A673 (cell line): ENCODE results near the gene ATG9A. TPM values are rescaled to one million over a fixed set of nuclear protein-coding genes. Genes with fewer than 3 reads are reported as not detected.

ENCODE experiments used
- BruUV-seq: library from RNA; stranded (reverse); fragments of 400-500 nt; replicated peaks from 2 replicates; lab custom pipeline; 2021; lab: Mats Ljungman, UMichigan
- CTCF ChIA-PET: fragments of 300-600 bp; sonication (Branson Sonifier 250); formaldehyde crosslinking; loops from one replicate; lab custom pipeline; 2022; ENCODE audit warnings: antibody characterized with exemption; lab: Charles Lee
- POLR2A ChIA-PET: fragments of 300-600 bp; sonication (Branson Sonifier 250); formaldehyde crosslinking; loops from one replicate; lab custom pipeline; 2022; ENCODE audit warnings: antibody characterized with exemption; ENCODE audit not compliant: low non-redundant PET; lab: Charles Lee
- DNase-seq: peaks from one replicate; pipeline ENCODE4 v3.0.0-alpha.2; 2015; ENCODE audit warnings: low spot score
- H3K27ac ChIP-seq: fragments of 200-600 bp; sonication (generic); 2 replicates; pipeline ENCODE4 v1.5.1; 2016; ENCODE audit warnings: mixed run types, low read depth, mild to moderate bottlenecking, mixed read lengths, antibody characterized with exemption, low read length; ENCODE audit not compliant: poor library complexity, severe bottlenecking
- H3K27me3 ChIP-seq: fragments of 200-600 bp; sonication (generic); replicated peaks from 2 replicates; pipeline ENCODE4 v1.6.1; 2017; ENCODE audit warnings: mixed run types, low read depth, mild to moderate bottlenecking, mixed read lengths, antibody characterized with exemption, low read length; ENCODE audit not compliant: insufficient read depth, poor library complexity
- H3K36me3 ChIP-seq: fragments of 200-600 bp; sonication (generic); 2 replicates; pipeline ENCODE4 v1.6.1; 2016; ENCODE audit warnings: mixed run types, mild to moderate bottlenecking, mixed read lengths, antibody characterized with exemption, low read length; ENCODE audit not compliant: insufficient read depth, poor library complexity, severe bottlenecking
- H3K4me1 ChIP-seq: fragments of 200-600 bp; sonication (generic); 2 replicates; pipeline ENCODE4 v1.6.1; 2017; ENCODE audit warnings: mixed run types, mild to moderate bottlenecking, mixed read lengths, antibody characterized with exemption, low read length; ENCODE audit not compliant: insufficient read depth, poor library complexity, severe bottlenecking
- H3K4me3 ChIP-seq: fragments of 200-600 bp; sonication (generic); 2 replicates; pipeline ENCODE4 v1.5.1; 2016; ENCODE audit warnings: low read depth, mixed run types, mild to moderate bottlenecking, mixed read lengths, low read length; ENCODE audit not compliant: poor library complexity, severe bottlenecking
- H3K9me3 ChIP-seq: fragments of 200-600 bp; sonication (generic); 2 replicates; pipeline ENCODE4 v1.6.1; 2016; ENCODE audit warnings: mixed run types, low read depth, mild to moderate bottlenecking, mixed read lengths, antibody characterized with exemption, low read length; ENCODE audit not compliant: poor library complexity, severe bottlenecking
- EZH2 ChIP-seq: fragments of 200-600 bp; sonication (generic); IDR thresholded peaks from 2 replicates; pipeline ENCODE4 v1.6.1; 2017; ENCODE audit warnings: borderline replicate concordance, low read depth, mild to moderate bottlenecking, mixed read lengths, antibody characterized with exemption, low read length; ENCODE audit not compliant: poor library complexity, severe bottlenecking
- intact Hi-C: fragments of 100-400 bp; cut with micrococcal nuclease; formaldehyde crosslinking; loops from one replicate; pipeline ENCODE4 v1.10.0; 2022; ENCODE audit not compliant: unreplicated experiment
- total RNA-seq: library from RNA; stranded (reverse); gene quantifications from 2 replicates; pipeline ENCODE4 v1.2.3, GENCODE V29; 2021
- TF ChIP-seq, protein P1 (sequence below): fragments of 300-800, 200-600 bp; sonication (generic); conservative IDR thresholded peaks from 2 replicates; pipeline ENCODE4 v1.5.1; 2017; ENCODE audit warnings: low read depth, mild to moderate bottlenecking, antibody characterized with exemption, low read length, moderate library complexity, mixed read lengths

ATG9A gene
- total RNA-seq, 1 experiment from 2014 or later = 50.0 TPM

DNA sequence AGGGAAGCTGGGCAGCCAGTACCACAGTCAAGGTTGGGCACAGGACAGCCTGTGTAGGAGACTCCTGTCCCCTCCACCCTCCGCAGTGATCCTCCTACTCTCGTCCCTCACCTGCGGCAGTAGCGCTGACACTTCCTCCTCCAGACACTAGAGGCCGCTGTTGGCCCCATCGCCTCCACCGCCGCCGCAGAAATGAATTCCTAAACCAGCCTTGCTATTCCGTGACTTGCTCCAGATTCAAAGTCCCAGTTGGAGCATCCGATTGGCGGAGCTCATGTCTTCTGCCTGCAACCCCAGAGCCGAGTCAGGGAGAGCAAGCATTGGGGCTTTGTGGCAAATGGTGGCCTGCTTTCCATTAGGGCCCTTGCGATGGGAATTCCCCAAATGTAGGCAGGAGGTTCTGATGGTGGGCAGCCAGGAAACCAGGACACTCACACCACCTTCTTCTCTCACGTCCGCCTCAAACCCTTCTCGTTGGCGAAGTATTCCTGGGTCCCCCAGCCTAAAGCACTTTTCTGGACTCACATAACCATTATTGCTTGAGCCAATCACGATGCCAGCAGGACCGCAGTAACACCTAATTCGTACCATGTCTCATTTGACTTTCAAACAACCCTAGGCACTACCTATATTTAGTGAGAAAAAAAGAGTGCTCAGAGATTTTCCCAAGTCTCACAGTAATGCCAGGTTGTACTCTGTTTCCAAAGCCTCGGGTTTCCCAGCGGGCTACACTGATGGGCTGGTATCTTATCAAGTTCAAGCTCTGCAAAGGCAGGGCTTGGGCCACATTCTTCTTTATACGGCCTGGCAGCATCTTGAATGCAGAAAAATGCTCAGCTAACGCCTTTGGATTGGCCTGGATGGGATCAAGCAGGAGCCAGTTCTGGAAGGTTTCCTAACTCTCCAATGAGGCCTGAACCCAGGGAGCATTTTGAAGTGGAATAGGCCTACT lies 48.5 kb upstream of the ATG9A start:
- ChIA-PET CTCF (interaction anchor here (0.9 to 3.4 kb wide), 6 partner anchors 17 to 252 kb away, joined by 3 to 22 read pairs (median 6); partner anchors contain the start of genes DNPEP and TUBA4B), POLR2A (interaction anchor here (0.6 kb wide), 1 partner anchor 107 kb away, joined by 3 read pairs; no protein-coding TSS in a partner anchor)
- no peak overlapping the region for H3K4me3 ChIP-seq
- intact Hi-C loops = loop anchor here (5.0 kb wide), 1 partner anchor 116 kb away; the partner anchor contains the start of gene NHEJ1
- H3K27me3 ChIP-seq = no peaks in the 10 kb centered on the region
- peak overlapping the region; percentile 90 for H3K27ac ChIP-seq
- peaks cover 20% of the 10 kb centered on the region for H3K4me1 ChIP-seq
- no peaks in the 10 kb centered on the region for H3K36me3 ChIP-seq
- DNase-seq = peak; percentile 85
- no peaks in the 10 kb centered on the region for H3K9me3 ChIP-seq
- no TSS peak for BruUV-seq
- TF ChIP-seq, protein P1, sequence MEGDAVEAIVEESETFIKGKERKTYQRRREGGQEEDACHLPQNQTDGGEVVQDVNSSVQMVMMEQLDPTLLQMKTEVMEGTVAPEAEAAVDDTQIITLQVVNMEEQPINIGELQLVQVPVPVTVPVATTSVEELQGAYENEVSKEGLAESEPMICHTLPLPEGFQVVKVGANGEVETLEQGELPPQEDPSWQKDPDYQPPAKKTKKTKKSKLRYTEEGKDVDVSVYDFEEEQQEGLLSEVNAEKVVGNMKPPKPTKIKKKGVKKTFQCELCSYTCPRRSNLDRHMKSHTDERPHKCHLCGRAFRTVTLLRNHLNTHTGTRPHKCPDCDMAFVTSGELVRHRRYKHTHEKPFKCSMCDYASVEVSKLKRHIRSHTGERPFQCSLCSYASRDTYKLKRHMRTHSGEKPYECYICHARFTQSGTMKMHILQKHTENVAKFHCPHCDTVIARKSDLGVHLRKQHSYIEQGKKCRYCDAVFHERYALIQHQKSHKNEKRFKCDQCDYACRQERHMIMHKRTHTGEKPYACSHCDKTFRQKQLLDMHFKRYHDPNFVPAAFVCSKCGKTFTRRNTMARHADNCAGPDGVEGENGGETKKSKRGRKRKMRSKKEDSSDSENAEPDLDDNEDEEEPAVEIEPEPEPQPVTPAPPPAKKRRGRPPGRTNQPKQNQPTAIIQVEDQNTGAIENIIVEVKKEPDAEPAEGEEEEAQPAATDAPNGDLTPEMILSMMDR = peak; percentile 98
- TF ChIP-seq EZH2 = no peak

DNA sequence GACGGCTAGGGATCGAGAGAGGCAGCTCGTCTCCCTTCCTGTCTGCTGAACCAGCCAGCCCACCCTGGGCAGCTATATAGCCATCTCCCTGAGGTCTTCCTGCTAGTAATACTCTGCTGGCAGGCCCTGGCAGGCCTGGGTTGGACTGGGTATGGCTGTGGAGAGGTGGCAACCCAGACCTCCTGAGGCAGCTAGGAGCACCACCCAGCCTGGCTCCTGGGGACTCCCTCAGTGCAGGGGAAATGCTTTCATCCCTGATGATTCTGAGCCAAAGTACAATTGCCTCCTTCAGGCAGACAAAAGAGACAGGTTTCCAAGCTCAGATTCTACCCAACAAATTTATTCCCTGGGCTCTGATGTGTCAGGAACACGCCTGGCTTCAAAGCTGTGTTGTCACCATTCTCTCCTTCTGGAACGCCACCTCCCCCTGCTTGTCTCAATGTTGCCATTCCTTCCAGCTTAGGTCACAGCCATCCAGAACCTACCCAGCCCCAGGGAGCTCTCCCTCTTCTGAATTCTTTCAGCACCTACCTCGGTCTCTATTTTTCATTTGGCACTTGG lies 45.0 kb upstream of the ATG9A start:
- TF ChIP-seq, protein P1 = no peak
- TF ChIP-seq EZH2 = no peak
- no peaks in the 10 kb centered on the region for H3K27me3 ChIP-seq
- no peaks in the 10 kb centered on the region for H3K36me3 ChIP-seq
- DNase-seq = peak; percentile 35
- no peak overlapping the region for H3K4me3 ChIP-seq
- no peak overlapping the region for H3K27ac ChIP-seq
- POLR2A ChIA-PET = no interaction called here
- intact Hi-C loops = no loop called here
- CTCF ChIA-PET = no interaction called here
- no TSS peak for BruUV-seq
- no peaks in the 10 kb centered on the region for H3K9me3 ChIP-seq
- peaks cover 13% of the 10 kb centered on the region for H3K4me1 ChIP-seq

DNA sequence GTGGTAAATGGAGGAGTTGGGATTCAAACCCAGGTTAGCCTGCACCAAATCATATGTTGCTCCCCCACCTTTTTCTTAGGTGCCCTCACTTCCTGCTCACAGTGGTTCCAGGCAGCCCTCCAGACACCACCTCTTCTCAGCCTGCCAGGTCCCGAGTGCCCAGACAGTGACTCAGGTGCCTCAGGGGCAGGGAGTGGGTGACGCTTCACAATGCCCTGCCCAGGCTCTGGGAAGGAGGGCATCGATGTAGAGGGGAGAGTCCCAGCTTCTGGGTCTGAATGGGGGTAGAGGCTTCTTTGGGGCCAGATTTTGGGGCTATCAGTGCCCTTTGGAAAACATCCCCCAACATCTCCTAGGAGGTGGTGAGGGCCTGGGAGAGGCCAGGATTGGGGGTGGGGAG lies 44.5 kb upstream of the ATG9A start:
- TF ChIP-seq EZH2 = no peak
- TF ChIP-seq, protein P1 = no peak
- H3K36me3 ChIP-seq = no peaks in the 10 kb centered on the region
- H3K27ac ChIP-seq = no peak overlapping the region
- no peaks in the 10 kb centered on the region for H3K27me3 ChIP-seq
- no peak for DNase-seq
- intact Hi-C loops = no loop called here
- no peak overlapping the region for H3K4me3 ChIP-seq
- ChIA-PET POLR2A (no interaction called here), CTCF (no interaction called here)
- no TSS peak for BruUV-seq
- H3K4me1 ChIP-seq = peaks cover 12% of the 10 kb centered on the region
- no peaks in the 10 kb centered on the region for H3K9me3 ChIP-seq
